ENCODE data around the gene TMCO4. TPM values are rescaled to one million over a fixed set of nuclear protein-coding genes. Genes with fewer than 3 reads are reported as not detected.
A peak's percentile ranks its signal among the peaks of the same experiment; 100 is the strongest.

TMCO4 gene
- total RNA-seq, 1 experiment from 2014 or later = 7.2 TPM

GRCh38 chr1:19730232-19730631, 69.5 kb downstream of the TMCO4 start:
- Mint-ChIP-seq H3K27ac (no peak overlapping the region), H3K36me3 (0 out of 2 replicates have a peak, but pooled peaks cover 4% of the 10 kb centered on the region)
- CTCF ChIA-PET = interaction anchor here (1.0 to 3.2 kb wide), 3 partner anchors 15 to 76 kb away, joined by 3 to 13 read pairs (median 5); no protein-coding TSS in a partner anchor

GRCh38 chr1:19728413-19729145, 71.1 kb downstream of the TMCO4 start:
- ATAC-seq (no peak), DNase-seq (ENCODE audit: low spot score) (no peak)
- 0 out of 2 replicates have a peak, but pooled peaks cover 4% of the 10 kb centered on the region for H3K36me3 Mint-ChIP-seq
- ChIA-PET POLR2A (no interaction called here), CTCF (interaction anchor here (1.6 to 3.7 kb wide), 3 partner anchors 13 to 77 kb away, joined by 3 to 30 read pairs (median 17); no protein-coding TSS in a partner anchor)
- no peaks in the 10 kb centered on the region for H3K27me3 Mint-ChIP-seq (ENCODE audit: low read depth)
- H3K9me3 Mint-ChIP-seq = peaks cover 9% of the 10 kb centered on the region
- H3K4me3 Mint-ChIP-seq = no peak overlapping the region
- no peak overlapping the region for H3K27ac Mint-ChIP-seq
- TF ChIP-seq EMX1 (CRISPR knock-in tag; IDR thresholded peaks at IDR 0.05) (no peak), NFYB (CRISPR knock-in tag; conservative IDR thresholded peaks at IDR 0.05; ENCODE audit: low read depth) (no peak), RELA (CRISPR knock-in tag; IDR thresholded peaks at IDR 0.05; ENCODE audit: borderline replicate concordance) (no peak), JUN (CRISPR knock-in tag; IDR thresholded peaks at IDR 0.05) (no peak), ATF2 (CRISPR knock-in tag; IDR thresholded peaks at IDR 0.05; ENCODE audit: borderline replicate concordance, low read depth) (no peak), NFATC4 (CRISPR knock-in tag; IDR thresholded peaks at IDR 0.05) (no peak), FOXJ3 (CRISPR knock-in tag; IDR thresholded peaks at IDR 0.05; ENCODE audit: borderline replicate concordance) (no peak), E2F5 (CRISPR knock-in tag; IDR thresholded peaks at IDR 0.05) (no peak), USF2 (CRISPR knock-in tag; IDR thresholded peaks at IDR 0.05) (no peak), RORB (CRISPR knock-in tag; IDR thresholded peaks at IDR 0.05) (no peak), GABPB1 (CRISPR knock-in tag; IDR thresholded peaks at IDR 0.05) (no peak), PRDM15 (CRISPR knock-in tag; IDR thresholded peaks at IDR 0.05) (no peak), NR3C1 (CRISPR knock-in tag; conservative IDR thresholded peaks at IDR 0.05; ENCODE audit: low read depth) (no peak), ATF6 (CRISPR knock-in tag; IDR thresholded peaks at IDR 0.05) (no peak), TEAD1 (CRISPR knock-in tag; IDR thresholded peaks at IDR 0.05) (no peak), ZBTB43 (CRISPR knock-in tag; IDR thresholded peaks at IDR 0.05) (no peak), ETV6 (CRISPR knock-in tag; IDR thresholded peaks at IDR 0.05) (no peak), OVOL2 (CRISPR knock-in tag; IDR thresholded peaks at IDR 0.05; ENCODE audit: borderline replicate concordance) (no peak)
- peaks cover 2% of the 10 kb centered on the region for H3K4me1 Mint-ChIP-seq

More at GRCh38 chr1:19730232-19730631, 69.5 kb downstream of the TMCO4 start:
- no peak for DNase-seq (ENCODE audit: low spot score)
- H3K4me1 Mint-ChIP-seq = no peaks in the 10 kb centered on the region
- ATAC-seq = no peak
- TF ChIP-seq E2F1 (CRISPR knock-in tag; IDR thresholded peaks at IDR 0.05) = no peak
- peak; percentile 78 for TF ChIP-seq GTF2I (CRISPR knock-in tag; conservative IDR thresholded peaks at IDR 0.05)
- no peak overlapping the region for H3K4me3 Mint-ChIP-seq
- POLR2A ChIA-PET = no interaction called here
- peaks cover 9% of the 10 kb centered on the region for H3K9me3 Mint-ChIP-seq
- H3K27me3 Mint-ChIP-seq (ENCODE audit: low read depth) = no peaks in the 10 kb centered on the region
